ENCODE results near the gene STX7.

Gene STX7

GRCh38 chr6:132400883-132401617, 111.9 kb downstream of the STX7 start, which contains the start of gene MOXD1 (continued):
- TF ChIP-seq HIC1 (tag by site-specific recombination; IDR thresholded peaks at IDR 0.05): peak; percentile 16; the same call in 1 of the 2 replicates
- TF ChIP-seq ZNF404 (tag by site-specific recombination; IDR thresholded peaks at IDR 0.05): no peak
- no peak for TF ChIP-seq ZNF792 (tag by site-specific recombination; IDR thresholded peaks at IDR 0.05)
- peak; percentile 30; the same call in 1 of the 2 replicates for TF ChIP-seq YY2 (tag by site-specific recombination; IDR thresholded peaks at IDR 0.05)
- TF ChIP-seq ZBTB1 (tag by site-specific recombination; IDR thresholded peaks at IDR 0.05): no peak
- TF ChIP-seq ZNF707 (tag by site-specific recombination; IDR thresholded peaks at IDR 0.05): no peak
- TF ChIP-seq REST (tag by site-specific recombination; IDR thresholded peaks at IDR 0.05): no peak
- peak; percentile 50; the same call in 1 of the 2 replicates for TF ChIP-seq ZNF660 (tag by site-specific recombination; IDR thresholded peaks at IDR 0.05)
- TF ChIP-seq MYNN (tag by site-specific recombination; IDR thresholded peaks at IDR 0.05; ENCODE audit: borderline replicate concordance): no peak
- no peak for TF ChIP-seq ZNF221 (tag by site-specific recombination; IDR thresholded peaks at IDR 0.05; ENCODE audit: borderline replicate concordance)
- no peak for TF ChIP-seq ZNF311 (tag by site-specific recombination; IDR thresholded peaks at IDR 0.05; ENCODE audit: borderline replicate concordance)
- no peak for TF ChIP-seq WT1 (tag by site-specific recombination; IDR thresholded peaks at IDR 0.05)
- no peak for TF ChIP-seq ZNF2 (tag by site-specific recombination; IDR thresholded peaks at IDR 0.05)
- no peak for TF ChIP-seq ZNF362 (tag by site-specific recombination; IDR thresholded peaks at IDR 0.05)
- no peak for TF ChIP-seq ZNF239 (tag by site-specific recombination; IDR thresholded peaks at IDR 0.05)
- TF ChIP-seq MZF1 (tag by site-specific recombination; IDR thresholded peaks at IDR 0.05; ENCODE audit: borderline replicate concordance): peak; percentile 93; the same call in 1 of the 2 replicates
- TF ChIP-seq SP3 (tag by site-specific recombination; IDR thresholded peaks at IDR 0.05): 0 out of 2 replicates have a peak, but pooled peaks have one; percentile 42
- peak; percentile 90 for TF ChIP-seq PBX3 (CRISPR knock-in tag; IDR thresholded peaks at IDR 0.05)
- TF ChIP-seq ZNF585B (tag by site-specific recombination; IDR thresholded peaks at IDR 0.05): 0 out of 2 replicates have a peak, but pooled peaks have one; percentile 23
- TF ChIP-seq ZNF623 (tag by site-specific recombination; IDR thresholded peaks at IDR 0.05): no peak
- TF ChIP-seq ZNF354C (tag by site-specific recombination; IDR thresholded peaks at IDR 0.05; ENCODE audit: borderline replicate concordance, low read depth): no peak
- no peak for TF ChIP-seq ZNF514 (tag by site-specific recombination; IDR thresholded peaks at IDR 0.05)
- no peak for TF ChIP-seq PRDM4 (tag by site-specific recombination; IDR thresholded peaks at IDR 0.05)
- TF ChIP-seq ZNF433 (tag by site-specific recombination; IDR thresholded peaks at IDR 0.05; ENCODE audit: low read depth): no peak
- no peak for TF ChIP-seq KLF17 (tag by site-specific recombination; IDR thresholded peaks at IDR 0.05)
- TF ChIP-seq ZNF274 (IDR thresholded peaks at IDR 0.05; ENCODE audit: low read length): no peak
- no peak for TF ChIP-seq ZNF274 (tag by site-specific recombination; IDR thresholded peaks at IDR 0.05; ENCODE audit: borderline replicate concordance)
